Esophagus squamous epithelium (tissue), 4 donors: ENCODE data around the gene HSH2D.

ENCODE experiments used
- CTCF ChIP-seq, 6 experiments: fragments of 450-650 bp in 4 of 6; fragments of 200-600 bp in 2 of 6; sonication (generic) in 2 of 6; IDR thresholded peaks; one replicate each; pipeline ENCODE4 v1.5.1; 2016 to 2019; ENCODE audit warnings: antibody characterized with exemption in 6 of 6, mild to moderate bottlenecking in 4 of 6, moderate library complexity in 4 of 6
- POLR2A ChIP-seq, 4 donors: fragments of 450-650 bp; IDR thresholded peaks; one replicate each; pipeline ENCODE4 v1.6.1; 2017; ENCODE audit warnings: antibody characterized with exemption in 4 of 4, mild to moderate bottlenecking in 4 of 4, moderate library complexity in 3 of 4

- no peak for TF ChIP-seq CTCF (IDR thresholded peaks at IDR 0.05)
- TF ChIP-seq POLR2A (IDR thresholded peaks at IDR 0.05): no peak
Measured at GRCh38 chr19:16155128-16155527, 11.6 kb downstream of the HSH2D start.
